ENCODE measurements around the gene SLC29A1.

The SLC29A1 gene

DNA sequence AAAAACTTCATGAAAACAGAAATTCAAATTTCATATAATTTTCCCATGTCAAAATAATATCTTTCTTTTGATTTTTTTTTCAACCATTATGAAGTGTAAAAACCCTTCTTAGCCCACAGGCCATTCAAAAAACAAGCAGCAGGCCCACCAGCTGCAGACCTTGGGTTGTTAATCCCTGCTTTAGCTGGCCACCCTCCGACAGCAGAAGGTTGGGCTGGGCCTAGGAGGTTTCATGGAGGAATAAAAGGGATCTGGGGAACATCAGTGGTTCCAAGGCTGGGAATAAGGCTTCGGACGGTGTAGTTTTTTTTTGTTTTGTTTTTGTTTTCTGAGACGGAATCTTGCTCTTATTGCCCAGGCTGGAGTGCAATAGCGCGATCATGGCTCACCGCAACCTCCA lies 19.9 kb downstream of the SLC29A1 start:
- Histone ChIP-seq H3K4me1 (ENCODE audit: insufficient read depth, poor library complexity, severe bottlenecking) (peaks cover under 1% of the 10 kb centered on the region), H3K4me3 (ENCODE audit: severe bottlenecking) (no peak overlapping the region), H3K9me3 (ENCODE audit: severe bottlenecking) (no peaks in the 10 kb centered on the region), H3K36me3 (ENCODE audit: low read depth) (peaks cover 13% of the 10 kb centered on the region), H3K27ac (ENCODE audit: poor library complexity, severe bottlenecking) (no peak overlapping the region), H3K27me3 (ENCODE audit: insufficient read depth, poor library complexity, severe bottlenecking) (no peaks in the 10 kb centered on the region)
- TF ChIP-seq, protein P1, sequence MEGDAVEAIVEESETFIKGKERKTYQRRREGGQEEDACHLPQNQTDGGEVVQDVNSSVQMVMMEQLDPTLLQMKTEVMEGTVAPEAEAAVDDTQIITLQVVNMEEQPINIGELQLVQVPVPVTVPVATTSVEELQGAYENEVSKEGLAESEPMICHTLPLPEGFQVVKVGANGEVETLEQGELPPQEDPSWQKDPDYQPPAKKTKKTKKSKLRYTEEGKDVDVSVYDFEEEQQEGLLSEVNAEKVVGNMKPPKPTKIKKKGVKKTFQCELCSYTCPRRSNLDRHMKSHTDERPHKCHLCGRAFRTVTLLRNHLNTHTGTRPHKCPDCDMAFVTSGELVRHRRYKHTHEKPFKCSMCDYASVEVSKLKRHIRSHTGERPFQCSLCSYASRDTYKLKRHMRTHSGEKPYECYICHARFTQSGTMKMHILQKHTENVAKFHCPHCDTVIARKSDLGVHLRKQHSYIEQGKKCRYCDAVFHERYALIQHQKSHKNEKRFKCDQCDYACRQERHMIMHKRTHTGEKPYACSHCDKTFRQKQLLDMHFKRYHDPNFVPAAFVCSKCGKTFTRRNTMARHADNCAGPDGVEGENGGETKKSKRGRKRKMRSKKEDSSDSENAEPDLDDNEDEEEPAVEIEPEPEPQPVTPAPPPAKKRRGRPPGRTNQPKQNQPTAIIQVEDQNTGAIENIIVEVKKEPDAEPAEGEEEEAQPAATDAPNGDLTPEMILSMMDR (IDR thresholded peaks at IDR 0.05; ENCODE audit: poor library complexity, severe bottlenecking), result no peak
- no peak for DNase-seq (ENCODE audit: low spot score)
- no peak for ATAC-seq (ENCODE audit: low read depth)

DNA sequence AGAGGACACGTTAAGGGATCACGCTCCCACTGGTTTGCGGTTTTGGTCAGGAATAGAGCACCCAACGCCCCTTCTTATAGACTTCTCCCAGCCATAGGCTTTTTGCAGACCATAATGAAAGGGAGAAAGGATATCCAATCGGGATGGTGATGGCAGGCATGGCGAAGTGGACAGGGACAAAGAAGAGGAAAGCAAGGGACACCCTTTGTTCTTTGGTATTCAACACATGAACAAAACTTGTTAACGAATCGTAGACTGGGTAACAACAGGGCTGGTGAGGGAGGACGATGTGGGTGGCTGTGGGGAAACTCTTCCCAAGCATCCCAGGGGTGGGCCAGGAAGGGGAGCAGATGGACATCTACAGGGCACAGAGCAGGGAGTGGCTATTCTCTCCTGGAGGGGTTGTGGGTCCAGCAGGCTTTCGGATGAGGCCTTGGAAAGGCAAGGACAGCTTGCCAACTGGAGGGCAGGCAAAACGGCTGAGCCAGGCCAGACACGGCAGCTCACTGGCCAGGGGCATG lies 22.1 kb downstream of the SLC29A1 start:
- peaks cover 9% of the 10 kb centered on the region for H3K4me1 ChIP-seq (ENCODE audit: insufficient read depth, poor library complexity, severe bottlenecking)
- no peaks in the 10 kb centered on the region for H3K9me3 ChIP-seq (ENCODE audit: severe bottlenecking)
- no peak for DNase-seq (ENCODE audit: low spot score)
- H3K27ac ChIP-seq (ENCODE audit: poor library complexity, severe bottlenecking), result peak overlapping the region; percentile 89
- ATAC-seq (ENCODE audit: low read depth), result no peak
- H3K27me3 ChIP-seq (ENCODE audit: insufficient read depth, poor library complexity, severe bottlenecking), result no peaks in the 10 kb centered on the region
- H3K4me3 ChIP-seq (ENCODE audit: severe bottlenecking), result peak overlapping the region; percentile 93
- TF ChIP-seq, protein P1 (IDR thresholded peaks at IDR 0.05; ENCODE audit: poor library complexity, severe bottlenecking), result no peak
- peaks cover 34% of the 10 kb centered on the region for H3K36me3 ChIP-seq (ENCODE audit: low read depth)

DNA sequence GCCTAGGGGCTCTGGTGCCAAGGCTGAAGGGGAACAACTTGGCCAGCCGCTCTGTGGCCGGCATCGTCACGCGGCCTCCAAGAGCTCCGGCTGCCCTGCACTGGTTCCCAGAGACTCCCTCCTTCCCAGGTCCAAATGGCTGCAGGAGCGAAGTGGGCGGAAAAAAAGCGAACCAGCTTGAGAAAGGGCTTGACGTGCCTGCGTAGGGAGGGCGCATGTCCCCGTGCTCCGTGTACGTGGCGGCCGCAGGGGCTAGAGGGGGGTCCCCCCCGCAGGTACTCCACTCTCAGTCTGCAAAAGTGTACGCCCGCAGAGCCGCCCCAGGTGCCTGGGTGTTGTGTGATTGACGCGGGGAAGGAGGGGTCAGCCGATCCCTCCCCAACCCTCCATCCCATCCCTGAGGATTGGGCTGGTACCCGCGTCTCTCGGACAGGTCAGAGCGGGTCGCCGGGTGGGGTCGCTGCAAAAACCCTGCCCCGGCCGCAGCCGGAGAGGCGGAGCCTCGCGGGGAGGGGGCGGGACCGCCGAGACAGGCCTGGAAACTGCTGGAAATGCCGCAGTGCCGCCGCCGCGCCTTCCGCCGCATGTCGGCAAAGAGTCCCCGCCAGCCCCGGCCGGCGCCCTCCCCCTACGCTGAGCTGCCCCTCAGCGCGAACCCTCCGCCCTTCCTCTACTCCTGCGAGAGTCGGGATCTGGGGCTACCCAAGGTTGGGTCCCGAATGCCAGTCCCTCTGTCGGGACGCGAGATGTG lies 22.7 kb downstream of the SLC29A1 start:
- TF ChIP-seq, protein P1 (IDR thresholded peaks at IDR 0.05; ENCODE audit: poor library complexity, severe bottlenecking), result peak; percentile 59
- Histone ChIP-seq H3K4me3 (ENCODE audit: severe bottlenecking) (peak overlapping the region; percentile 93), H3K27ac (ENCODE audit: poor library complexity, severe bottlenecking) (peak overlapping the region; percentile 89), H3K36me3 (ENCODE audit: low read depth) (peaks cover 41% of the 10 kb centered on the region), H3K27me3 (ENCODE audit: insufficient read depth, poor library complexity, severe bottlenecking) (no peaks in the 10 kb centered on the region), H3K9me3 (ENCODE audit: severe bottlenecking) (no peaks in the 10 kb centered on the region), H3K4me1 (ENCODE audit: insufficient read depth, poor library complexity, severe bottlenecking) (peaks cover 9% of the 10 kb centered on the region)
- peak; percentile 60 for ATAC-seq (ENCODE audit: low read depth)
- DNase-seq (ENCODE audit: low spot score), result peak; percentile 86

DNA sequence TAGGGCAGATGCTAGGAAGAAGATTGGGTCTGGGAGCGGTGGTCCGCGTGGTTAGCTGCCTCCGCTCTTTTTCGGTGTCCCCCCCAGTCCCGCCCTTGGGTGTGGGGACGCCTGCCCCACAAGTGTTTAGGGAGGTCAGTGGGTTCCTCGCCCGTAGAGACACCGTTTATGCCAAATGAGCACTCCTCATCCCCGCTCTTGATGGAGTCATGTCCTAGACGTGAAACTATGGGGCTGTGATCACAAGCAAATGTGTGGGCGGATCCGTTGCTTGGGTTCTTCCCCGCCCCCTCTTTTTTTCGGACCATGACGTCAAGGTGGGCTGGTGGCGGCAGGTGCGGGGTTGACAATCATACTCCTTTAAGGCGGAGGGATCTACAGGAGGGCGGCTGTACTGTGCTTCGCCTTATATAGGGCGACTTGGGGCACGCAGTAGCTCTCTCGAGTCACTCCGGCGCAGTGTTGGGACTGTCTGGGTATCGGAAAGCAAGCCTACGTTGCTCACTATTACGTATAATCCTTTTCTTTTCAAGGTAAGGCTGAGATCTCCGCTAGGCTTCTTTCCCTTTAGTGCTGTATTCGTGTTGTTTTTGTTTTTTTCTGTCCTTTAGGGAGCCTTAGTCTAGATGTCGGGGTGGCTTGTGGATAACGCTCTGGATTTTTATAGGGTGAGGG lies 23.4 kb downstream of the SLC29A1 start, which contains the start of gene HSP90AB1:
HSP90AB1 (plus strand) TSS at position 439 of the 675 bp plus-strand sequence. CDS start 1,529 bp downstream, outside the sequence.
- Histone ChIP-seq H3K27me3 (ENCODE audit: insufficient read depth, poor library complexity, severe bottlenecking) (no peaks in the 10 kb centered on the region), H3K27ac (ENCODE audit: poor library complexity, severe bottlenecking) (peak within 1 kb of the TSS; percentile 89), H3K36me3 (ENCODE audit: low read depth) (peaks cover 48% of the 10 kb centered on the region), H3K9me3 (ENCODE audit: severe bottlenecking) (no peaks in the 10 kb centered on the region), H3K4me3 (ENCODE audit: severe bottlenecking) (peak within 1 kb of the TSS; percentile 93), H3K4me1 (ENCODE audit: insufficient read depth, poor library complexity, severe bottlenecking) (peaks cover 9% of the 10 kb centered on the region)
- peak; percentile 69 for ATAC-seq (ENCODE audit: low read depth)
- TF ChIP-seq, protein P1 (IDR thresholded peaks at IDR 0.05; ENCODE audit: poor library complexity, severe bottlenecking), result no peak
- DNase-seq (ENCODE audit: low spot score), result peak; percentile 94
